H1 (cell line): ENCODE measurements around the gene ARHGEF4. TPM values are rescaled to one million over a fixed set of nuclear protein-coding genes. Genes with fewer than 3 reads are reported as not detected.

Experiments used
- CTCF ChIA-PET: fragments of 300-600 bp; sonication (Branson Sonifier 250); formaldehyde crosslinking; loops from one replicate; lab custom pipeline; 2021; ENCODE audit not compliant: partially characterized antibody; lab: Charles Lee
- POLR2A ChIA-PET: fragments of 300-600 bp; sonication (Branson Sonifier 250); formaldehyde crosslinking; loops from one replicate; lab custom pipeline; 2021; ENCODE audit warnings: inconsistent platforms; ENCODE audit not compliant: partially characterized antibody; lab: Charles Lee
- DNase-seq, 2 experiments: peaks; one replicate each; pipeline versions ENCODE4 v3.0.0 to v3.0.0-alpha.2; 2010 to 2022; ENCODE audit warnings: low spot score in 2 of 2, low read depth in 1 of 2, mixed read lengths in 1 of 2
- FAIRE-seq: peaks from 2 replicates; lab custom pipeline; 2011; peaks lifted over from hg19 to GRCh38; lab: Jason Lieb, UNC
- H2AFZ ChIP-seq: 2 replicates; pipeline ENCODE4 v1.8.1; 2012; ENCODE audit warnings: low read length, inconsistent platforms
- H2AK5ac ChIP-seq: 2 replicates; pipeline ENCODE4 v1.6.1; 2013; ENCODE audit warnings: low read depth, low read length
- H2BK120ac ChIP-seq: replicated peaks from 2 replicates; pipeline ENCODE3; 2013; ENCODE audit warnings: low read depth, low read length, inconsistent platforms
- H2BK12ac ChIP-seq: 2 replicates; pipeline ENCODE4 v1.6.1; 2013; ENCODE audit warnings: low read depth, low read length
- H2BK15ac ChIP-seq: 2 replicates; pipeline ENCODE4 v1.6.1; 2013; ENCODE audit warnings: low read length
- H2BK20ac ChIP-seq: 2 replicates; pipeline ENCODE4 v1.6.1; 2013; ENCODE audit warnings: low read length
- H2BK5ac ChIP-seq: 2 replicates; pipeline ENCODE4 v1.6.1; 2013; ENCODE audit warnings: low read depth, low read length
- H3K14ac ChIP-seq: 2 replicates; pipeline ENCODE4 v1.6.1; 2013; ENCODE audit warnings: inconsistent platforms; ENCODE audit not compliant: insufficient read length
- H3K18ac ChIP-seq: 2 replicates; pipeline ENCODE4 v1.6.1; 2013; ENCODE audit warnings: low read length; ENCODE audit errors: extremely low read depth
- H3K23ac ChIP-seq: 2 replicates; pipeline ENCODE4 v1.6.1; 2013; ENCODE audit warnings: inconsistent platforms; ENCODE audit not compliant: insufficient read length
- H3K23me2 ChIP-seq: 2 replicates; pipeline ENCODE4 v1.6.1; 2013; ENCODE audit warnings: low read depth, low read length
- H3K27ac ChIP-seq: 2 replicates; pipeline ENCODE4 v1.6.1; 2011; ENCODE audit warnings: low read depth, low read length, inconsistent platforms
- H3K27me3 ChIP-seq, 4 experiments: replicated peaks in 1 of 4; 1 replicate in 1 of 4; 2 replicates in 3 of 4; pipeline versions ENCODE4 v1.6.1 to v1.8.1; 2011 to 2013; ENCODE audit warnings: low read length in 3 of 4, mild to moderate bottlenecking in 3 of 4, inconsistent platforms in 2 of 4, mixed read lengths in 2 of 4, moderate library complexity in 1 of 4; ENCODE audit not compliant: control insufficient read depth in 3 of 4, insufficient read depth in 3 of 4; ENCODE audit errors: extremely low read depth in 1 of 4
- H3K36me3 ChIP-seq, 4 experiments: 2 replicates each; pipeline versions ENCODE4 v1.6.1 to v1.8.1; 2011 to 2013; ENCODE audit warnings: mild to moderate bottlenecking in 4 of 4, low read length in 3 of 4, moderate library complexity in 2 of 4, control low read depth in 1 of 4, inconsistent platforms in 1 of 4; ENCODE audit not compliant: insufficient read depth in 4 of 4, control insufficient read depth in 2 of 4
- H3K4ac ChIP-seq: replicated peaks from 2 replicates; pipeline ENCODE3; 2013; ENCODE audit warnings: low read length, low read depth, mixed read lengths, inconsistent platforms; ENCODE audit not compliant: insufficient read length
- H3K4me1 ChIP-seq, 4 experiments: replicated peaks in 1 of 4; 1 replicate in 1 of 4; 2 replicates in 3 of 4; pipeline versions ENCODE4 v1.6.1 to v1.8.1; 2011 to 2013; ENCODE audit warnings: low read length in 3 of 4, inconsistent platforms in 2 of 4, mixed read lengths in 1 of 4; ENCODE audit not compliant: insufficient read depth in 4 of 4, control insufficient read depth in 3 of 4
- H3K4me2 ChIP-seq, 2 experiments: 2 replicates each; pipeline versions ENCODE4 v1.6.1 to v1.8.1; 2011 to 2013; ENCODE audit warnings: low read depth in 2 of 2, low read length in 2 of 2, control low read depth in 1 of 2, inconsistent platforms in 1 of 2, mild to moderate bottlenecking in 1 of 2; ENCODE audit not compliant: insufficient read depth in 1 of 2
- H3K4me3 ChIP-seq, 4 experiments: fragments of 200-600, 300-600 bp in 1 of 4; sonication (generic), shearing (Covaris generic), sonication (Bioruptor Twin) in 1 of 4; 2 replicates each; pipeline versions ENCODE4 v1.5.1 to v1.8.1; 2011 to 2016; ENCODE audit warnings: low read length in 4 of 4, low read depth in 3 of 4, control low read depth in 2 of 4, inconsistent platforms in 2 of 4, mild to moderate bottlenecking in 2 of 4, mixed read lengths in 1 of 4, moderate library complexity in 1 of 4; ENCODE audit not compliant: insufficient read depth in 2 of 4; ENCODE audit errors: extremely low read depth in 1 of 4
- H3K56ac ChIP-seq: replicated peaks from 2 replicates; pipeline ENCODE3; 2013; ENCODE audit warnings: low read depth, mild to moderate bottlenecking, mixed read lengths, low read length, inconsistent platforms; ENCODE audit not compliant: insufficient read length
- H3K79me1 ChIP-seq: 2 replicates; pipeline ENCODE4 v1.6.1; 2013; ENCODE audit warnings: low read depth, low read length, control low read depth
- H3K79me2 ChIP-seq, 2 experiments: 2 replicates each; pipeline versions ENCODE4 v1.6.1 to v1.8.1; 2012 to 2013; ENCODE audit warnings: low read length in 2 of 2, mild to moderate bottlenecking in 2 of 2, inconsistent platforms in 1 of 2; ENCODE audit not compliant: insufficient read depth in 2 of 2, control insufficient read depth in 1 of 2
- H3K9ac ChIP-seq, 4 experiments: replicated peaks in 1 of 4; 1 replicate in 1 of 4; 2 replicates in 3 of 4; pipeline versions ENCODE4 v1.6.1 to v1.8.1; 2011 to 2013; ENCODE audit warnings: low read depth in 3 of 4, low read length in 3 of 4, control low read depth in 2 of 4, mild to moderate bottlenecking in 2 of 4, moderate library complexity in 2 of 4, inconsistent platforms in 1 of 4; ENCODE audit errors: extremely low read depth in 1 of 4
- H3K9me3 ChIP-seq, 2 experiments: 2 replicates each; pipeline versions ENCODE4 v1.6.1 to v1.8.1; 2012 to 2013; ENCODE audit warnings: mild to moderate bottlenecking in 2 of 2, moderate library complexity in 2 of 2, control low read depth in 1 of 2, inconsistent platforms in 1 of 2, low read depth in 1 of 2, low read length in 1 of 2, mixed read lengths in 1 of 2; ENCODE audit not compliant: insufficient read depth in 2 of 2
- H4K20me1 ChIP-seq, 2 experiments: replicated peaks in 1 of 2; 2 replicates each; pipeline versions ENCODE3 to v1.8.1; 2011 to 2013; ENCODE audit warnings: inconsistent platforms in 2 of 2, low read length in 2 of 2, mild to moderate bottlenecking in 1 of 2; ENCODE audit not compliant: insufficient read depth in 2 of 2, control insufficient read depth in 1 of 2
- H4K5ac ChIP-seq: 2 replicates; pipeline ENCODE4 v1.6.1; 2013; ENCODE audit warnings: low read length, low read depth, mixed read lengths, inconsistent platforms; ENCODE audit not compliant: insufficient read length
- H4K8ac ChIP-seq: 2 replicates; pipeline ENCODE4 v1.8.0; 2013; ENCODE audit warnings: mild to moderate bottlenecking, moderate library complexity, low read length, inconsistent platforms; ENCODE audit not compliant: insufficient read depth; ENCODE audit errors: extremely low read depth
- H4K91ac ChIP-seq: replicated peaks from 2 replicates; pipeline ENCODE3; 2013; ENCODE audit warnings: low read length, mixed read lengths, inconsistent platforms; ENCODE audit not compliant: insufficient read length
- CBX8 ChIP-seq: fragments of 300-800, 300-1000 bp; sonication (generic); IDR thresholded peaks from 2 replicates; pipeline ENCODE4 v1.7.1; 2016; ENCODE audit warnings: low read depth, low read length, borderline replicate concordance
- CEBPB ChIP-seq: IDR thresholded peaks from 2 replicates; pipeline ENCODE4 v1.6.1; 2012; ENCODE audit warnings: low read depth, low read length
- CREB1 ChIP-seq: IDR thresholded peaks from 2 replicates; pipeline ENCODE4 v1.6.1; 2012; ENCODE audit warnings: inconsistent platforms
- EZH2 ChIP-seq: fragments of 200-600 bp; sonication (generic); IDR thresholded peaks from 2 replicates; pipeline ENCODE4 v1.7.1; 2012; ENCODE audit warnings: low read depth, mild to moderate bottlenecking, moderate library complexity, low read length, inconsistent platforms; ENCODE audit not compliant: severe bottlenecking
- KDM4A ChIP-seq: IDR thresholded peaks from one replicate; pipeline ENCODE4 v1.7.1; 2012; ENCODE audit warnings: low read depth, mild to moderate bottlenecking, moderate library complexity, low read length, inconsistent platforms; ENCODE audit not compliant: severe bottlenecking
- KDM5A ChIP-seq: fragments of 200-600 bp; IDR thresholded peaks from 2 replicates; pipeline ENCODE4 v1.7.1; 2012; ENCODE audit warnings: mild to moderate bottlenecking, low read length, inconsistent platforms, mixed read lengths
- SAP30 ChIP-seq: fragments of 300-600 bp; sonication (generic); IDR thresholded peaks from 2 replicates; pipeline ENCODE4 v1.7.1; 2012; ENCODE audit warnings: low read length, moderate library complexity, mild to moderate bottlenecking, inconsistent platforms; ENCODE audit not compliant: insufficient read depth, insufficient replicate concordance
- SP1 ChIP-seq: IDR thresholded peaks from 2 replicates; pipeline ENCODE4 v1.6.1; 2011; ENCODE audit warnings: low read depth, low read length
- YY1 ChIP-seq: IDR thresholded peaks from 2 replicates; pipeline ENCODE4 v1.6.1; 2011; ENCODE audit warnings: low read depth, mild to moderate bottlenecking, low read length
- ZNF274 ChIP-seq: IDR thresholded peaks from 2 replicates; pipeline ENCODE4 v1.7.0; 2012; ENCODE audit warnings: low read length, borderline replicate concordance; ENCODE audit errors: extremely low read depth
- WGBS, 2 experiments: shearing (Covaris generic) in 1 of 2; methylation state at CpG; one replicate each; pipeline versions ENCODE4 v1.1.6 to v1.1.7; 2013 to 2015; ENCODE audit warnings: low lambda C conversion rate in 2 of 2, mixed read lengths in 2 of 2, inconsistent platforms in 1 of 2, low coverage in 1 of 2, missing lambda C conversion rate in 1 of 2; ENCODE audit not compliant: insufficient replicate concordance in 2 of 2, insufficient coverage in 1 of 2, insufficient read length in 1 of 2; ENCODE audit errors: extremely low coverage in 1 of 2, missing lambda C conversion rate in 1 of 2; 5-methylcytosine and 5-hydroxymethylcytosine counted together
- polyA plus RNA-seq, 7 experiments: library from polyadenylated mRNA; depleted of rRNA in 3 of 7; stranded (reverse) in 5 of 7; unstranded in 2 of 7; fragments of >200 nt in 5 of 7; fragments of 200-250 nt in 2 of 7; gene quantifications; 1 replicate in 5 of 7; 2 replicates in 1 of 7; 4 replicates in 1 of 7; pipeline versions ENCODE4 v1.2.1 to v1.2.3, GENCODE V29; 2011 to 2013; ENCODE audit warnings: missing spikeins in 2 of 7, mixed read lengths in 2 of 7
- total RNA-seq: library from RNA; stranded (reverse); fragmentation: NEBNext Ultra II Directional; extraction: Animal tissue kit (Norgen Biotek cat#: 25700); gene quantifications from 2 replicates; pipeline ENCODE4 v1.2.1, GENCODE V29; 2021
- TF ChIP-seq, protein P1 (sequence below): IDR thresholded peaks from 2 replicates; pipeline ENCODE4 v1.6.1; 2012; ENCODE audit warnings: low read length, inconsistent platforms

The ARHGEF4 gene
- total and polyA plus RNA-seq, 2 of the 8 experiments (the other 6 are each of a cell fraction or from before 2014, with no cell fraction given): 10.6 to 14.6 TPM

- H3K18ac ChIP-seq: no peak overlapping the region
- no peak overlapping the region; the same call in 1 of the 2 replicates for H2BK20ac ChIP-seq
- H3K79me1 ChIP-seq: no peaks in the 10 kb centered on the region
- H3K4me3 ChIP-seq: no peak overlapping the region
- H3K9me3 ChIP-seq: no peaks in the 10 kb centered on the region; a peak in 1 of 4 replicates
- no peak overlapping the region for H3K56ac ChIP-seq
- H3K9ac ChIP-seq: no peak overlapping the region
- no peaks in the 10 kb centered on the region for H3K79me2 ChIP-seq
- no peak overlapping the region for H3K27ac ChIP-seq
- H2AK5ac ChIP-seq: no peak overlapping the region
- H2BK120ac ChIP-seq: no peak overlapping the region
- peak overlapping the region; percentile 6 for H4K91ac ChIP-seq
- H3K36me3 ChIP-seq: no peaks in the 10 kb centered on the region
- H2BK12ac ChIP-seq: no peak overlapping the region; the same call in 1 of the 2 replicates
- no peak overlapping the region for H3K23ac ChIP-seq
- no peak for DNase-seq
- FAIRE-seq: no peak
- peaks cover 0 to 7% (median 4%) of the 10 kb centered on the region in 4 experiments; a peak in 6 of 7 replicates for H3K4me1 ChIP-seq
- ChIA-PET POLR2A (interaction anchor here (1.2 to 2.2 kb wide), 2 partner anchors 10 to 59 kb away, joined by 3 to 6 read pairs; no protein-coding TSS in a partner anchor), CTCF (interaction anchor here (1.0 to 1.2 kb wide), 2 partner anchors 9 to 235 kb away, joined by 3 to 5 read pairs; no protein-coding TSS in a partner anchor)
- no peak overlapping the region for H2AFZ ChIP-seq
- H3K27me3 ChIP-seq: peaks cover 6 to 33% (median 26%) of the 10 kb centered on the region in 4 experiments; a peak in 6 of 7 replicates
- H4K20me1 ChIP-seq: peaks cover 0 to 2% of the 10 kb centered on the region in 2 experiments
- H2BK15ac ChIP-seq: no peak overlapping the region
- H3K4ac ChIP-seq: no peak overlapping the region
- no peak overlapping the region for H3K14ac ChIP-seq
- H4K8ac ChIP-seq: no peak overlapping the region; the same call in 1 of the 2 replicates
- peaks cover 10% of the 10 kb centered on the region; the same call in 1 of the 2 replicates for H3K23me2 ChIP-seq
- no peak overlapping the region for H2BK5ac ChIP-seq
- WGBS, 2 experiments: 83% methylated on average over 9 of the region's 9 CpGs; no CpG with 5 or more reads in 1 of the 2 experiments
- no peak overlapping the region for H4K5ac ChIP-seq
- H3K4me2 ChIP-seq: no peak overlapping the region
- TF ChIP-seq SP1 (no peak), SAP30 (no peak), KDM4A (no peak), YY1 (no peak), EZH2 (no peak), CREB1 (no peak), CEBPB (no peak), CBX8 (no peak), ZNF274 (no peak), KDM5A (no peak)
- TF ChIP-seq, protein P1, sequence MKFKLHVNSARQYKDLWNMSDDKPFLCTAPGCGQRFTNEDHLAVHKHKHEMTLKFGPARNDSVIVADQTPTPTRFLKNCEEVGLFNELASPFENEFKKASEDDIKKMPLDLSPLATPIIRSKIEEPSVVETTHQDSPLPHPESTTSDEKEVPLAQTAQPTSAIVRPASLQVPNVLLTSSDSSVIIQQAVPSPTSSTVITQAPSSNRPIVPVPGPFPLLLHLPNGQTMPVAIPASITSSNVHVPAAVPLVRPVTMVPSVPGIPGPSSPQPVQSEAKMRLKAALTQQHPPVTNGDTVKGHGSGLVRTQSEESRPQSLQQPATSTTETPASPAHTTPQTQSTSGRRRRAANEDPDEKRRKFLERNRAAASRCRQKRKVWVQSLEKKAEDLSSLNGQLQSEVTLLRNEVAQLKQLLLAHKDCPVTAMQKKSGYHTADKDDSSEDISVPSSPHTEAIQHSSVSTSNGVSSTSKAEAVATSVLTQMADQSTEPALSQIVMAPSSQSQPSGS: no peak
These were observed 195.2 kb downstream of the ARHGEF4 start for GRCh38 chr2:131031875-131032274.
